NB4 (cell line): ENCODE measurements around the gene HS6ST2.

ENCODE experiments used
- POLR2A ChIP-seq: IDR thresholded peaks from 2 replicates; pipeline ENCODE4 v1.6.1; 2011; ENCODE audit warnings: mild to moderate bottlenecking; ENCODE audit not compliant: insufficient read length; ENCODE audit errors: extremely low read depth
- TF ChIP-seq, protein P1 (sequence below): IDR thresholded peaks from one replicate; pipeline ENCODE4 v1.5.1; 2012; ENCODE audit warnings: low read depth, low read length
- TF ChIP-seq, protein P2 (sequence below): IDR thresholded peaks from 2 replicates; pipeline ENCODE4 v1.6.1; 2011; ENCODE audit warnings: low read depth, low read length

DNA sequence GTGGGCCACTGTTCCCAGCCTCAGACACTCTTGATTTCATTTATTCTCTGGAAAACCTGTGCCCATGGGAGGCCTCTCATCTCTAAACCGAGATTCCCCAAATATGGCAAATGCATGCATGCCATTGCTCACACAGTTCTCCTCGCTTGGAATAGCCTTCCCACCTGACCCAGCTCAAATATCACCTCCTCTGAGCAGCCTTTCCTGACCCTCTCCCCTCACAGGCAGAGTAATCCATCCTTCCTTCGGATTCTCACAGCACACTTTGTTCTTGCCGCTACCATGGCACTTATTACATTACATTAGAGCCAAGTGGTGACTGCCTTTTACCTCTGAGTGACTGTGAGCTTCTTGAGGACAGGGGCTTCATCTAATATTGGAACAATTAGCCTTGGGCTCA, 209.5 kb downstream of the HS6ST2 start:
- TF ChIP-seq, protein P1, sequence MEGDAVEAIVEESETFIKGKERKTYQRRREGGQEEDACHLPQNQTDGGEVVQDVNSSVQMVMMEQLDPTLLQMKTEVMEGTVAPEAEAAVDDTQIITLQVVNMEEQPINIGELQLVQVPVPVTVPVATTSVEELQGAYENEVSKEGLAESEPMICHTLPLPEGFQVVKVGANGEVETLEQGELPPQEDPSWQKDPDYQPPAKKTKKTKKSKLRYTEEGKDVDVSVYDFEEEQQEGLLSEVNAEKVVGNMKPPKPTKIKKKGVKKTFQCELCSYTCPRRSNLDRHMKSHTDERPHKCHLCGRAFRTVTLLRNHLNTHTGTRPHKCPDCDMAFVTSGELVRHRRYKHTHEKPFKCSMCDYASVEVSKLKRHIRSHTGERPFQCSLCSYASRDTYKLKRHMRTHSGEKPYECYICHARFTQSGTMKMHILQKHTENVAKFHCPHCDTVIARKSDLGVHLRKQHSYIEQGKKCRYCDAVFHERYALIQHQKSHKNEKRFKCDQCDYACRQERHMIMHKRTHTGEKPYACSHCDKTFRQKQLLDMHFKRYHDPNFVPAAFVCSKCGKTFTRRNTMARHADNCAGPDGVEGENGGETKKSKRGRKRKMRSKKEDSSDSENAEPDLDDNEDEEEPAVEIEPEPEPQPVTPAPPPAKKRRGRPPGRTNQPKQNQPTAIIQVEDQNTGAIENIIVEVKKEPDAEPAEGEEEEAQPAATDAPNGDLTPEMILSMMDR = no peak
- TF ChIP-seq, protein P2, sequence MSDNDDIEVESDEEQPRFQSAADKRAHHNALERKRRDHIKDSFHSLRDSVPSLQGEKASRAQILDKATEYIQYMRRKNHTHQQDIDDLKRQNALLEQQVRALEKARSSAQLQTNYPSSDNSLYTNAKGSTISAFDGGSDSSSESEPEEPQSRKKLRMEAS = no peak
- TF ChIP-seq POLR2A = no peak
